GM13977 (cell line): ENCODE results near the gene CSNK1D.

Experiments
- DNase-seq: peaks from one replicate; pipeline ENCODE4 v3.0.0; 2012; ENCODE audit warnings: low spot score
- CTCF ChIP-seq: IDR thresholded peaks from 2 replicates; pipeline ENCODE4 v1.5.1; 2012; ENCODE audit warnings: mild to moderate bottlenecking, control low read depth; ENCODE audit not compliant: insufficient read depth; ENCODE audit errors: extremely low read depth, missing control alignments
- in situ Hi-C: fragments of 300-500 bp; cut with MboI; formaldehyde crosslinking; loops from one replicate; pipeline ENCODE4 v1.12.0; 2022; ENCODE audit warnings: low sequenced_read_pairs, low pct_unique_long_range_greater_than_20kb, mixed read lengths, inconsistent platforms; ENCODE audit not compliant: unreplicated experiment

CSNK1D gene

GRCh38 chr17:82241183-82241925 is 32.1 kb downstream of the CSNK1D start:
- in situ Hi-C loops, result no loop called here
- DNase-seq, result no peak
- no peak for TF ChIP-seq CTCF

- in situ Hi-C loops, result no loop called here
- no peak for TF ChIP-seq CTCF
- no peak for DNase-seq
These were observed 32.9 kb downstream of the CSNK1D start for GRCh38 chr17:82240506-82241182.

- no peak for TF ChIP-seq CTCF
- in situ Hi-C loops, result no loop called here
These were observed 33.5 kb downstream of the CSNK1D start for GRCh38 chr17:82239926-82240505.

GRCh38 chr17:82239401-82239925 is 34.0 kb downstream of the CSNK1D start:
- in situ Hi-C loops, result no loop called here
- no peak for DNase-seq
- no peak for TF ChIP-seq CTCF

More at GRCh38 chr17:82239926-82240505, 33.5 kb downstream of the CSNK1D start:
- DNase-seq, result no peak

GRCh38 chr17:82238472-82239201 is 34.9 kb downstream of the CSNK1D start:
- DNase-seq, result no peak
- no peak for TF ChIP-seq CTCF
- in situ Hi-C loops, result no loop called here
